Activated CD4-positive, alpha-beta T cell treated with anti-CD3 and anti-CD28 coated beads, Interleukin-2, amount 50 U/mL, for 16 hours (primary cell): ENCODE measurements around the gene MAP1LC3A.

Experiments
- DNase-seq: peaks from one replicate; pipeline ENCODE4 v3.0.0-alpha.2; 2020

The MAP1LC3A gene

DNA sequence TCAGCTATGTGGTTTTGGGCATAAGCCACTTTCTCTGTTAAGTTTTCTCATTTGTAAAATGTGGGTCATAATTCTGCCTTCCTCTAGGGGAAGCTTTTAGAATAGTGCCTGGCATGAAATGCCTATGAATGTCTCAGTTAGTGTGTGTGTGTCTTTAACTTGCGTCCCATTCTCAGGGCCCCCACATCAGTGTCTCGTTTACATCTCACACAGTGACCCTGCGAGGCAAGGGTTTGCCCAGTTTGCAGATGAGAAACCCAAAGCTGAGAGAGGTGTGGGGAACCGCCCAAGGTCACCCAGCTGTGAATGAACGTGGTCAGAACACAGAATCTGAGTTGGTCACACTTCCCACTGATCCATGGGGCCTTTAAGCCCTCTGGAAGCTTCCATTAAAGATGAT, 28.2 kb upstream of the MAP1LC3A start:
- DNase-seq, result no peak

GRCh38 chr20:34531608-34532265, 26.8 kb upstream of the MAP1LC3A start:
- no peak for DNase-seq

GRCh38 chr20:34532320-34532719, 26.2 kb upstream of the MAP1LC3A start:
- DNase-seq, result no peak

DNA sequence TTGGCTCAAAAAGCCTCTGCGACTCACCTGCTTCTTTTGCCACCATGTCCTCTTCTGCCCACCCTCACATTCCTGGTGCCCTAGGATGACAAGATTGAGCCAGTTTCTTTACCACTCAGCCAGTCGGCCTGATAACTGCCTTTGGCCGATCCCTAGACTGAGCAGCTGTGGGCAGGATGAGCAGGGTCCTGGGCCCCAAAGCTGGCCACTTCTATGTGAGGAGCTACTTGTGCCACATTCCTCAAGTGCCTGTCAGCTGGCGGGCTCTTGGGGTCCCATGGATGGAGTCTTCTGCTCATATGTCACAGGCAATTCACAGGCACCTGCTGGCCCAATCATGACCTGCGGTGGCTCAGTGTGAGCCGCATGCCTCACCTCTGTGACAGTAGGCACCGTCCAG, 25.8 kb upstream of the MAP1LC3A start:
- DNase-seq, result no peak

DNA sequence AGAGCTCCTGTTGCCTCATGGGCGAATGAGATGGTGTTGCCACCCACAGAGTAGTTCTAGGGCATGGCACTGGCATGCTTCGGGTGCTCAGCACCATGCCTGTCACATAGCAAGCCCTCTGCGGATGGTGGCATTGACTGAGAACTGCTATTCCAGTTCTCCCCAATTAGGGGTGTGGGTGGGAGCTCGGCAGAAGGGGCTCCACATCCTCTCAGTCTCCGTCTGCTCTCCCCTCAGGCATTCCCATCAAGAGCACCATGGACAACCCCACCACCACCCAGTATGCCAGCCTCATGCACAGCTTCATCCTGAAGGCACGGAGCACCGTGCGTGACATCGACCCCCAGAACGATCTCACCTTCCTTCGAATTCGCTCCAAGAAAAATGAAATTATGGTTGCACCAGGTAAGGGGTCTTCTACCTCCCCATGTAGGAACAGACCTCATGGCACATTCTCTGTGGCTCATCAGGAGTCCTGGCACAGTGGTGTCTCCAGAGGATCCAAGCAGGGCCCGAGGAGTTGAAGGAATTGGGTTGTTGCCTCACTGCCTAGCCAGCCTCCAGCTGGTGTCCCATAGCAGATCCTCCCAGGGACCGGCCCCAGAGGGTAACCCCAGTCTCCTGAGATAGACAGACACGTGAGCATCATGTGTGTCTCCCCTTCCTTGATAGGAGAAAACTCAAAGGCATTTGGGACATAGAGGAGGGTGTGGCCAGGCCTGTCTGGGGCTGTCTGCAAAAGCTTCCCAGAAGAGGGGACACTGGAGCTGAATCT, 23.9 kb upstream of the MAP1LC3A start:
- no peak for DNase-seq

GRCh38 chr20:34535301-34535840, 23.1 kb upstream of the MAP1LC3A start:
- no peak for DNase-seq

- no peak for DNase-seq
Observed at GRCh38 chr20:34535857-34536256, 22.7 kb upstream of the MAP1LC3A start.

DNA sequence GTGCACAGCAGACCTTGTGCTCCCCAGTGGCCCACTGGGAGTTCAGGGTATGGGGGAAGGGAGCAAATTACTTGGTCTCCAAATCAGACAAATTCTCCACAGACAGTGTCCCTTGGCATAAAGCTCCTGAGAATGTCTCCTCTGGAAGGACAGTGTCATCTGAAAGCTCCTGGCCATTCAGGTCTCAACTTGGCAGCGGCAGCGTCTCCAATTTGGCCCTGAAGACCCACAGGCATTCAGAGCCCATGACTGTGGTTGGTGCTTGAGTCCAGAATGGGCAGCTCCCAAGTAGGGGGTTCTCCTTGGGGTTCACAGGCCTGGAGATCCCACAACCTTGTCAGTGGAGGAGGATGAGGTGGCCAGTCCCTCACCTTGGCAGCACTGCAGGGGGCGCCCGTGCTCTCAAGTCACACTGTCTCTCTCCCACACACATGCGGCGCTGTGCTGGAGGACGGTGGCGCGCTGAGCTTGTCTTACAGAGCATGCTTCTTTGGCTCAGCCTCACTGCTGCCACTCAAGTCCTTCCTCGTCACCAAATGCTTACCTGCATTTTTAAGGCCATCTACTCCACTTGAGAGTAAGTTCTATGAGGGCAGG, 21.6 kb upstream of the MAP1LC3A start:
- peak; percentile 37 for DNase-seq

DNA sequence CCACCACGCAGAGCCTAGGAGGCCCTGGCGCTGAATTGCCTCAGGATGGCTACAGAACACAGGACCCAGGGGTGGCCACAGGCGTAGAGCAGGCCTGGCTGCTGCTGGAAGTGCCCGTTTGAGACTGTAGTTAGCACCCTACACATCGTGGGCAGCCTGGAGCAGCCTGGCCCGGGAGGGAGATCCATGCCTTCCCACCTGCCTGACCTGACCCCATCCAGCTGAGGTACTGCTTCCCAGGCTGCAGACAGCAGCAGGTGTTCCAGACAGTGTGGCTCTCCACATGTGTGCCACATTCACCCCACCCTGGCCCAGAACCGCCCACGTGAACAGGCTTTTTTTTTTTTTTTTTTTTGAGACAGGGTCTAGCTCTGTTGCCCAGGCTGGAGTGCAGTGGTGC, 20.9 kb upstream of the MAP1LC3A start:
- no peak for DNase-seq

DNA sequence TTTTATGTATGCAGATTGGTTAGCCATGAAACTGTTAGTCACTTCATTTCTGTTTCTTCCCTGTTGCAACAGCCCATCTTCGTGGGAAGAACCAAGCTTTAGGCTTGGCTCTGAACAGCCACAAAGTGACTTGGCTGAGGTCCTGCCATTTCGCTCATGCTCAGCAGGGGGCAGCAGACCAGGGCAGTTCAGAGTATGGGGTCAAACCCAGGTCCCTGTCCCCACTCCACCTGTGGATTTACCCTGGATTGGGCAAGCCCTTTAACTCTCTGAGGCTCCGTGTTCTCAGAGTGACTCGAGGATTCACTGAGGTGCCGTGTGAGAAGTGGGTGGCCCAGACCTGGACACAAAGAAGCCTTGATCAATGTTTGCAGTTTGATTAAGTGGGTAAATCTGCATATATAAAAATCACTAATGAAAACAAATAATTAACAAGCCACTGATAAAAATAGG, 19.8 kb upstream of the MAP1LC3A start:
- DNase-seq, result peak; percentile 60

GRCh38 chr20:34539756-34540155, 18.8 kb upstream of the MAP1LC3A start:
- DNase-seq, result no peak

DNA sequence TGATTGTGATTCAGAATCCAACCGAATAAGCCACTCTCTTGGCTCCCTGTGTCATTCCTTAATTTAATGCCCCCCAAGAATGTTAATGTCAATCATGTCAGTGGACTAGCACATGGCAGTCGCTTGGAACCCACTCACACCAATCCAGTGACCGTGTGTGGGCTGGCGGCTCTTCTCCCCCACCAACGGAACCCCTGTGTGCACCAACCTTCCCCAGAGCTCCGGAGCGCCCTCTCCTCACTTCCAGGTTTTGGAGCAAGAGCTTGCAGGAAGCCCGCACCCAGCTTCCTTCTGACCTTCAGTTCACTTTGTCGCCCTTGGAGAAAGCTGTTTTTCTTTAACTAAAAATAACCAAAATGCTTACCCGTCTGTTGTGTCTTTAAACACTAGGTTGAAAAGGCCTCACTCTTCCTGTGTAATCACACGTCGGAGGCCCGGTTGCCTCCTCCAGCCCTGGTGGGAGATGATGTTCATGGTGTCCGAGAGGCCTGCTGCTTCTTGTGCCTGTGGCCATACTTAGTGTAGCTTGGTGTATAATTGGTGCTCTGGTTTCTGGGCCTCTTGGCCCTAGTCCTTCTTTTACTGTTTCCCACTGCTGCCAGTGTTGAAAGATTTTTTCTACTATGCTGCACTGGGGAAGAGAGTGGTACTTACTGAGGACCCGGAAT, 17.8 kb upstream of the MAP1LC3A start:
- DNase-seq, result no peak

DNA sequence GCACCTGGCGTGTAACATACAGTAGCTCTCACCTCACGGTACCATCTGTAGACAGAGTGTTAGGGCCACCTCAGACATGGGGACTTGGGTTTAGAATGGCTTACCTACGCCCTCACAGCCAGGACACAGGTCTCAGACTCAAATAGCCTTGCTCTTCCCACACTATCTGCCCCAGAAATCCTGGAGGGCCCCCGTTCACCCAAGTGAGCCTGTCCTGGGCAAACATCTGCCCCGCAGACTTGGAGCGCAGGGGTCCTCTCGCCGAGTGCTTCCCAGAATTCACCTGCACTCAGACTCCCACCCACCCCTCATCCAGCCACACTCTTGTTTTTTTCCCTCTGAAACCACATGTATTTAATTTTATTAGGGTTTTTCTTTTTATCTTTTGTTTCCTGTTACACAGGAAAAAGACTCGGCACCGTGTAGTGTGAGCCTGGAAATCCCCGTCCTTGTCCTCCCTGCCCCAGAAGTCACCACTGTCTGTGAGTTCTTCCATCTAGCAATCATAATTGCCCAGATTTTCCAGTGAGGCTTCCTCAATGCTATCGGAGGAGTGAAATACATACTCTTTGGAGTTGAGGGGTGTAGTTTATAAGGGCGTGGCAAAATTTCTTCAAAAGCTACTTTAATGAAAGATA, 17.1 kb upstream of the MAP1LC3A start:
- no peak for DNase-seq

DNA sequence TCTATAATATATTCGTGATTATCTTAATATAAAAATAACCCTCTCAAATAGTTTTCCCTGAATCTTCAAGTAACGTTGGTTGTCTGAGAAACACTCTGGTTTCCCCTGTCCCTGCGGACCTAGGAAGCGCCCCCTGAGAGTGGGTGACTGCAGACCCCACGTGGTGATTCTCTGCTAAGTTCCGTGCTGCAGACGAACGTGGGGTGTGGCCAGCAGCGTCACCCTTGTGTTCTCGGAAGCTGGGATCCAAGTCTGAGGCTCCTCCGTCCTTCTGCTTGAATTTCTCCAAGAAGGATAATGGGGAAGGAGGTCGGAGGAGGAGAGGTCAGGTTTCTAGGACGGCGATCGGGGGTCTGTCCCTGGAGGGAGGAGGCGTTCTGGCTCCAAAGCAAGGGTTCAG, 16.6 kb upstream of the MAP1LC3A start:
- DNase-seq, result no peak

GRCh38 chr20:34542439-34542838, 16.1 kb upstream of the MAP1LC3A start:
- DNase-seq, result no peak

DNA sequence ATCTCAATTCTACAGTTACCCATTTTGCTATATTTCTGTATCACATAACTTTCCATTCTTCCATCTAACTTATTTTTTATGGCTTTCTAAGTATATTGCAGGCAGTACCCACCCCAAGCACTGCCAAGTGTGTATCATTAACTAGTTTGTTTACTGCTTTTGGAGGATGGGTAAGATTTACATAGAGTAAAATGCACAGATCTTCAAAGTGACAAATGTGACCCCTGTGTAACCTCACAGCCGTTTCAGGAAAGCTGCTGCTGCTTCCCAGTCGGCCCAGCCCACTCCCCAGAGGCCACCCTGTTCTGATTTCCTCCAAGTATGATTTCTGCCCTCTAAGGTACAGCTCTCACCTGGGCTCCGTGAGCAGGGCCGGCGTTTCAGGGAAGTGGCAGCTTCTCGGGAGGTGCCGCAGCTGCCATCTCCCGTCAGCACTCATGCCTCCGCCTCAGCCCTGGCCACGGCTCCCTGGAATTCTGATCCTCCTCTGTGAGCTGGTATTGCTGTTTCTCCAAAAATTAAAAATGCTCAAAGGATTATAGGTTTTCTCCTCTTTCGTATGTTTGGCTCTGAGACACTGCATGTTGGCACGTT, 15.0 kb upstream of the MAP1LC3A start:
- no peak for DNase-seq

- DNase-seq, result peak; percentile 18
Observed at GRCh38 chr20:34544109-34544796, 14.3 kb upstream of the MAP1LC3A start.

DNA sequence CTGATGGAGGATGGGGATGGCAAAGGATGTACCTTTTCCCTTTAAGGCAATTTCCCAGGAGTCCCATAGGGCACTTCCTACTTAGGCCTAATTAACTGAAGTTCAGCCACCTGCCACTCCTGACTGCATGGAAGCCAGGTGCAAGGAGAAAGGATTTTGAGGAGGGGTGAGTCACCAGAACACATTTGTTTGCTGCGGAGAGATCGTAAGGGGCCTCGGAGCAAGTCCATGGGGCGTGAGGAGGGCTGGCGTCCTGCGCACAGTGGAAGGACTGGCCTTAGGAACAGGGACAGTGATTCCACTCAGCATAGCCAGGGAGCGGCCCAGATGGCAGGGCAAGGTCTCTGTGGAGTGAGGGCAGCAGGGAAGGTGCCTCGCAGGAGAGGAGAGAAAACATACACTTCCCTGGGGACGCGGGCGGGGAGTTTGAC, 11.8 kb upstream of the MAP1LC3A start:
- no peak for DNase-seq

DNA sequence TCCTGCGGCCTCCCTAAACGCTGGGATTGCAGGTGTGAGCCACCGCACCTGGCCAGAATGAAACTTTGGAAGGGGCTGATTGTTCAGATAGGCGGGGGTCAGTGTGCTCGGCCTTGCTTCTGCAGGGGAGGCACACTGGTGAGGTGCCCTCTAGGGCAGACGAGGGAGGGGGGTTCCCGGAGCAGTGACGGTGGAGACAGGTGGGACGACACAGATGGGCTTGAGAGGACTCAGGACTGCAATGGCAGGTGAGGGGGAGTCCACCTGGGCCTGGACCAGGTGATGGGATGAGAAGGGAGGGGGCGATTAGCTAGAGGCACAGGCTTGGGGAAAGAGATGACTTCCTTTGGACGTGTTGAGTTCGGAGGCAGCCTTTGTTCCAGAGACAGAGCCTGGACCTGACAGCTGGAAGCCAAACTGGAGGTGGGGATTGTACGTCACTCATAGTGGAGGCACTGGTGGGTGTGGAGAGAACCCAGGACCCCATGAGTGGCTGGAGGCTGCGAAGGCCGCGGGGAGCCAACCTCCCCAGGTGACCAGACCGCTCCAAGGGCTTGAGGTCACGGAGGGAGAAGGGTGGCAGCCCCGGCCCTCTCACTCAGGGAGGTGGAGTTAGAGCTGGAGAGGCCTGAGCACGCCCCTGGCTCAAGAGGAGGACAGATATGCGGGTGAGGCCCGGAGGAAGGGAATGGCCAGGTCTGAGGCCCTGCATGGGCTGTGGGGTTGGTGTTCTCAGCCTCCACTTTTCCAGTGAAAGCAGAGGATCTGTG, 10.5 kb upstream of the MAP1LC3A start:
- DNase-seq, result no peak

GRCh38 chr20:34549291-34549928, 9.1 kb upstream of the MAP1LC3A start:
- no peak for DNase-seq
